Renal cortex interstitium (tissue), 11 donors: Measurements from ENCODE around the gene COG2. TPM values are rescaled to one million over a fixed set of nuclear protein-coding genes. Genes with fewer than 3 reads are reported as not detected.
"Not testable (repeated sequence)": the region's sequence is repeated elsewhere in the genome, so short reads cannot be mapped to it uniquely, and the experiment has no call there.

Experiments
- DNase-seq, 11 donors: peaks; one replicate each; pipeline ENCODE4 v3.0.0-alpha.2; 2013; ENCODE audit warnings: low read depth in 9 of 11, low spot score in 4 of 11; ENCODE audit errors: extremely low read depth in 1 of 11
- polyA plus RNA-seq, 3 donors: library from polyadenylated mRNA; unstranded; fragments of 120-200 nt; gene quantifications; one replicate each; pipeline ENCODE4 v1.2.1, GENCODE V29; 2013; ENCODE audit not compliant: insufficient read length in 3 of 3

COG2 gene
- polyA plus RNA-seq, 3 donors, result 32.0 to 40.4 (median 33.1) TPM

- DNase-seq, result no peak
Measured at GRCh38 chr1:230693221-230693620, 50.9 kb downstream of the COG2 start.

GRCh38 chr1:230693777-230694176 is 51.5 kb downstream of the COG2 start:
- DNase-seq, result no peak

GRCh38 chr1:230694464-230694863 is 52.2 kb downstream of the COG2 start:
- DNase-seq, result no peak

- DNase-seq, result no peak
Measured at GRCh38 chr1:230694991-230695390, 52.7 kb downstream of the COG2 start.

GRCh38 chr1:230696218-230696617 is 53.9 kb downstream of the COG2 start:
- no peak for DNase-seq

- no peak for DNase-seq
Measured at GRCh38 chr1:230696722-230697437, 54.6 kb downstream of the COG2 start.

- no peak for DNase-seq
Measured at GRCh38 chr1:230698130-230698529, 55.8 kb downstream of the COG2 start.

- not testable (repeated sequence) for DNase-seq
Measured at GRCh38 chr1:230698964-230699363, 56.7 kb downstream of the COG2 start.

- no peak for DNase-seq
Measured at GRCh38 chr1:230699716-230700115, 57.4 kb downstream of the COG2 start.

GRCh38 chr1:230700132-230700531 is 57.9 kb downstream of the COG2 start:
- DNase-seq, result no peak

GRCh38 chr1:230701434-230701833 is 59.2 kb downstream of the COG2 start:
- DNase-seq, result no peak

GRCh38 chr1:230701895-230702768 is 59.9 kb downstream of the COG2 start:
- DNase-seq, result no peak

GRCh38 chr1:230702934-230703678 is 60.8 kb downstream of the COG2 start:
- peak in 4 of 11 donors; percentile 18 to 36 (median 26) for DNase-seq

GRCh38 chr1:230703679-230704385 is 61.6 kb downstream of the COG2 start:
- no peak for DNase-seq

GRCh38 chr1:230704830-230705229 is 62.5 kb downstream of the COG2 start:
- DNase-seq, result no peak

- DNase-seq, result no peak
Measured at GRCh38 chr1:230705289-230706019, 63.2 kb downstream of the COG2 start.

- DNase-seq, result no peak
Measured at GRCh38 chr1:230706020-230706699, 63.9 kb downstream of the COG2 start.
